Measurements from ENCODE around the gene ARMH4.

DNA sequence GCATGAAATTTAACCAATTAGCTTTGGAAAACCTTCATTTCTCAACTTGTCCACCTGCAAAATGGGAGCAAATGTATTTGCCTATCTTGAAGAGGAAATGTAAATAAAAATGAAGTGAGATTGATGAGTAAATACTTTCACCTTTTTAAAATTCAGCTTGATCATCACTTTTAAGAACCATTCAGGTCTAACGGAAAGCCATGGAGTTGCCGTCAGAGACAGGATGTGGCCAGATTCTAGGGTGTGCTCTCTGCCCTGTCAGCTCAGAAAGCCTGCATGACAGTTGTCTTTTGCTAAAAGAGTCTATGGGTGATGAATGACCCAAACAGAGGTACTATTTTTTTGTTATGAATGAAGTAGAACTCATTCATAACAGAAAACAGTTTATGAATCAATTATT is 181.8 kb downstream of the ARMH4 start:
- TF ChIP-seq, protein P1, sequence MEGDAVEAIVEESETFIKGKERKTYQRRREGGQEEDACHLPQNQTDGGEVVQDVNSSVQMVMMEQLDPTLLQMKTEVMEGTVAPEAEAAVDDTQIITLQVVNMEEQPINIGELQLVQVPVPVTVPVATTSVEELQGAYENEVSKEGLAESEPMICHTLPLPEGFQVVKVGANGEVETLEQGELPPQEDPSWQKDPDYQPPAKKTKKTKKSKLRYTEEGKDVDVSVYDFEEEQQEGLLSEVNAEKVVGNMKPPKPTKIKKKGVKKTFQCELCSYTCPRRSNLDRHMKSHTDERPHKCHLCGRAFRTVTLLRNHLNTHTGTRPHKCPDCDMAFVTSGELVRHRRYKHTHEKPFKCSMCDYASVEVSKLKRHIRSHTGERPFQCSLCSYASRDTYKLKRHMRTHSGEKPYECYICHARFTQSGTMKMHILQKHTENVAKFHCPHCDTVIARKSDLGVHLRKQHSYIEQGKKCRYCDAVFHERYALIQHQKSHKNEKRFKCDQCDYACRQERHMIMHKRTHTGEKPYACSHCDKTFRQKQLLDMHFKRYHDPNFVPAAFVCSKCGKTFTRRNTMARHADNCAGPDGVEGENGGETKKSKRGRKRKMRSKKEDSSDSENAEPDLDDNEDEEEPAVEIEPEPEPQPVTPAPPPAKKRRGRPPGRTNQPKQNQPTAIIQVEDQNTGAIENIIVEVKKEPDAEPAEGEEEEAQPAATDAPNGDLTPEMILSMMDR (IDR thresholded peaks at IDR 0.05), result no peak
- TF ChIP-seq POLR2A (IDR thresholded peaks at IDR 0.05), result no peak

All from stomach (tissue), 4 donors.